Measurements from ENCODE around the gene RASGRP3. TPM values are rescaled to one million over a fixed set of nuclear protein-coding genes. Genes with fewer than 3 reads are reported as not detected.
A peak's percentile ranks its signal among the peaks of the same experiment; 100 is the strongest.

The RASGRP3 gene
- total RNA-seq, 1 experiment from 2014 or later: 0.72 TPM

DNA sequence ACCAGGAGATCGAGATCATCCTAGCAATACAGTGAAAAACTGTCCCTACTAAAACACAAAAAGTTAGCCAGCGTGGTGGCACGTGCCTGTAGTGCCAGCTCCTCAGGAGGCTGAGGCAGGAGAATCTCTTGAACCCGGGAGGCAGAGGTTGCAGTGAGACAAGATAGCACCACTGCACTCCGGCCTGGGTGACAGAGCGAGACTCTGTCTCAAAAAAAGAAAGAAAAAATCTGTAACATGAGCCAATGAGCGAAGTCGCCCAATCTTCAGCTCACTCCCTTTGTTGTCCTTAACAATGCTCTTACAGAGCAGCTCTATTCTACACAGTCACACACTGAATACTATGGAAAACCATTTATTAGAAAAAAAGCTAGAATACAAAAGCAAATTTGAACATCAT, 100.6 kb downstream of the RASGRP3 start:
- H3K4me1 ChIP-seq (replicated peaks; ENCODE audit: insufficient read depth): no peaks in the 10 kb centered on the region
- ChIA-PET POLR2A (ENCODE audit: unreplicated experiment) (no interaction called here), CTCF (no interaction called here)
- no peak overlapping the region for H3K4me3 ChIP-seq
- no peak overlapping the region for H3K27ac ChIP-seq
- H3K9me3 ChIP-seq (ENCODE audit: insufficient read depth, low read depth): no peaks in the 10 kb centered on the region
- H3F3A ChIP-seq (ENCODE audit: insufficient read depth, low read depth): peaks cover 3% of the 10 kb centered on the region; the same call in 1 of the 2 replicates
- intact Hi-C loops (cut with micrococcal nuclease; ENCODE audit: unreplicated experiment): no loop called here
- H3K27me3 ChIP-seq (ENCODE audit: insufficient read depth, low read depth): no peaks in the 10 kb centered on the region
- no peaks in the 10 kb centered on the region for H3K79me2 ChIP-seq (ENCODE audit: low read depth)
- no peaks in the 10 kb centered on the region; the same call in 1 of the 2 replicates for H3K36me3 ChIP-seq (ENCODE audit: low read depth)
- no peak overlapping the region for H2AFZ ChIP-seq
- H3K4me2 ChIP-seq: no peak overlapping the region
- DNase-seq: no peak
- no peaks in the 10 kb centered on the region for H4K20me1 ChIP-seq (ENCODE audit: insufficient read depth)
- BruUV-seq (replicated peaks): no TSS peak
- no peaks in the 10 kb centered on the region for H3K9me2 ChIP-seq (ENCODE audit: insufficient read depth)
- TF ChIP-seq, protein P1, sequence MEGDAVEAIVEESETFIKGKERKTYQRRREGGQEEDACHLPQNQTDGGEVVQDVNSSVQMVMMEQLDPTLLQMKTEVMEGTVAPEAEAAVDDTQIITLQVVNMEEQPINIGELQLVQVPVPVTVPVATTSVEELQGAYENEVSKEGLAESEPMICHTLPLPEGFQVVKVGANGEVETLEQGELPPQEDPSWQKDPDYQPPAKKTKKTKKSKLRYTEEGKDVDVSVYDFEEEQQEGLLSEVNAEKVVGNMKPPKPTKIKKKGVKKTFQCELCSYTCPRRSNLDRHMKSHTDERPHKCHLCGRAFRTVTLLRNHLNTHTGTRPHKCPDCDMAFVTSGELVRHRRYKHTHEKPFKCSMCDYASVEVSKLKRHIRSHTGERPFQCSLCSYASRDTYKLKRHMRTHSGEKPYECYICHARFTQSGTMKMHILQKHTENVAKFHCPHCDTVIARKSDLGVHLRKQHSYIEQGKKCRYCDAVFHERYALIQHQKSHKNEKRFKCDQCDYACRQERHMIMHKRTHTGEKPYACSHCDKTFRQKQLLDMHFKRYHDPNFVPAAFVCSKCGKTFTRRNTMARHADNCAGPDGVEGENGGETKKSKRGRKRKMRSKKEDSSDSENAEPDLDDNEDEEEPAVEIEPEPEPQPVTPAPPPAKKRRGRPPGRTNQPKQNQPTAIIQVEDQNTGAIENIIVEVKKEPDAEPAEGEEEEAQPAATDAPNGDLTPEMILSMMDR (conservative IDR thresholded peaks at IDR 0.05): no peak
- TF ChIP-seq EZH2 (IDR thresholded peaks at IDR 0.05; ENCODE audit: low read depth): no peak

DNA sequence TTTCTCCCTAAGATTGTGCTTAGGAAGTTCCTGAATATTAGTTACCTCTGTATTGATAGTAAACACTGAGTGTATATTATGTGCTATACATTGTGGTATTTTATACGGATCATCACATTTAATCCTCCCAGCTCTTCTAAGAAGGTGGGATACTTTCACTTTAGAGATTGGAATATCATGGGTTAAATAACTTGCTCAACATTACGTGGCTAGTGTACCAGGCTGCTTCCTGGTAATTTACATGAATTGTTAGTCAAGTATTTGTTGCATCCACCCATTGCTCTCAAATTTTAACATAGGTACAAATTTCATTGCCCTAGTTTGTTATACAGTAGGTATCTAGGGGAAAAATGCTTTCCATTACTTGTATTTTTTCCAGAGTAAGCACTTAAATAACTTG, 101.2 kb downstream of the RASGRP3 start:
- peak in 1 of 2 experiments; percentile 20 for DNase-seq
- BruUV-seq (replicated peaks): no TSS peak
- Histone ChIP-seq H3F3A (ENCODE audit: insufficient read depth, low read depth) (peaks cover 2% of the 10 kb centered on the region; the same call in 1 of the 2 replicates), H3K27me3 (ENCODE audit: insufficient read depth, low read depth) (no peaks in the 10 kb centered on the region), H3K4me1 (replicated peaks; ENCODE audit: insufficient read depth) (no peaks in the 10 kb centered on the region), H3K79me2 (ENCODE audit: low read depth) (no peaks in the 10 kb centered on the region), H3K36me3 (ENCODE audit: low read depth) (no peaks in the 10 kb centered on the region; the same call in 1 of the 2 replicates), H3K9me2 (ENCODE audit: insufficient read depth) (no peaks in the 10 kb centered on the region), H2AFZ (no peak overlapping the region), H3K4me2 (no peak overlapping the region), H3K27ac (no peak overlapping the region), H4K20me1 (ENCODE audit: insufficient read depth) (no peaks in the 10 kb centered on the region), H3K4me3 (no peak overlapping the region), H3K9me3 (ENCODE audit: insufficient read depth, low read depth) (no peaks in the 10 kb centered on the region)
- POLR2A ChIA-PET (ENCODE audit: unreplicated experiment): no interaction called here
- TF ChIP-seq, protein P1 (conservative IDR thresholded peaks at IDR 0.05): no peak
- TF ChIP-seq EZH2 (IDR thresholded peaks at IDR 0.05; ENCODE audit: low read depth): no peak
- intact Hi-C loops (cut with micrococcal nuclease; ENCODE audit: unreplicated experiment): no loop called here
- CTCF ChIA-PET: no interaction called here

DNA sequence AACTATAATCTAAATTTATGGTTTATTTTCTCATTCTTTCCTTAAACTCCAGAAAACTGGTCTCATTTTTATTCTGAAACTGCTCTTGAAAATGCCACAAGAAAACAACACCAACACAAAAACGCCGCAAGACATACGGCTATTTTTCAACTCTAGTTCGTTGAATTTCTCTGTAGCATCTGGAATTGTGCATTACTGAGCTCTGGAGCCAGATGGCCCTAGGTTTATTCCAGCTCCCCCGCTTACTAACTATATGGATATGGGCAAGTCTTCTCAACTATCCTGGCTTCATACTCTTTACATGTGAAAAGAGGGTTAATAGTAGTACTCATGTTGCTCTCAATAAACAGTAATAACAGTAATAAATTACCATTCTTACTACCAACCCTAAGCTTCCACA, 102.8 kb downstream of the RASGRP3 start:
- DNase-seq: peak in 1 of 2 experiments; percentile 19
- Histone ChIP-seq H3K4me3 (no peak overlapping the region), H3K4me2 (no peak overlapping the region), H3K79me2 (ENCODE audit: low read depth) (no peaks in the 10 kb centered on the region), H3K27ac (no peak overlapping the region), H3K9me2 (ENCODE audit: insufficient read depth) (no peaks in the 10 kb centered on the region), H2AFZ (no peak overlapping the region), H3K27me3 (ENCODE audit: insufficient read depth, low read depth) (no peaks in the 10 kb centered on the region), H3K36me3 (ENCODE audit: low read depth) (no peaks in the 10 kb centered on the region; the same call in 1 of the 2 replicates), H3F3A (ENCODE audit: insufficient read depth, low read depth) (peaks cover 9% of the 10 kb centered on the region; the same call in 1 of the 2 replicates), H3K9me3 (ENCODE audit: insufficient read depth, low read depth) (no peaks in the 10 kb centered on the region), H3K4me1 (replicated peaks; ENCODE audit: insufficient read depth) (no peaks in the 10 kb centered on the region), H4K20me1 (ENCODE audit: insufficient read depth) (no peaks in the 10 kb centered on the region)
- ChIA-PET POLR2A (ENCODE audit: unreplicated experiment) (no interaction called here), CTCF (interaction anchor here (1.1 kb wide), 1 partner anchor 545 kb away, joined by 3 read pairs; no protein-coding TSS in a partner anchor)
- intact Hi-C loops (cut with micrococcal nuclease; ENCODE audit: unreplicated experiment): no loop called here
- no TSS peak for BruUV-seq (replicated peaks)
- TF ChIP-seq, protein P1 (conservative IDR thresholded peaks at IDR 0.05): no peak
- no peak for TF ChIP-seq EZH2 (IDR thresholded peaks at IDR 0.05; ENCODE audit: low read depth)

Data from PC-9 (cell line).